ENCODE results near the gene CASKIN2. TPM values are rescaled to one million over a fixed set of nuclear protein-coding genes. Genes with fewer than 3 reads are reported as not detected.

CASKIN2 gene, protein sequence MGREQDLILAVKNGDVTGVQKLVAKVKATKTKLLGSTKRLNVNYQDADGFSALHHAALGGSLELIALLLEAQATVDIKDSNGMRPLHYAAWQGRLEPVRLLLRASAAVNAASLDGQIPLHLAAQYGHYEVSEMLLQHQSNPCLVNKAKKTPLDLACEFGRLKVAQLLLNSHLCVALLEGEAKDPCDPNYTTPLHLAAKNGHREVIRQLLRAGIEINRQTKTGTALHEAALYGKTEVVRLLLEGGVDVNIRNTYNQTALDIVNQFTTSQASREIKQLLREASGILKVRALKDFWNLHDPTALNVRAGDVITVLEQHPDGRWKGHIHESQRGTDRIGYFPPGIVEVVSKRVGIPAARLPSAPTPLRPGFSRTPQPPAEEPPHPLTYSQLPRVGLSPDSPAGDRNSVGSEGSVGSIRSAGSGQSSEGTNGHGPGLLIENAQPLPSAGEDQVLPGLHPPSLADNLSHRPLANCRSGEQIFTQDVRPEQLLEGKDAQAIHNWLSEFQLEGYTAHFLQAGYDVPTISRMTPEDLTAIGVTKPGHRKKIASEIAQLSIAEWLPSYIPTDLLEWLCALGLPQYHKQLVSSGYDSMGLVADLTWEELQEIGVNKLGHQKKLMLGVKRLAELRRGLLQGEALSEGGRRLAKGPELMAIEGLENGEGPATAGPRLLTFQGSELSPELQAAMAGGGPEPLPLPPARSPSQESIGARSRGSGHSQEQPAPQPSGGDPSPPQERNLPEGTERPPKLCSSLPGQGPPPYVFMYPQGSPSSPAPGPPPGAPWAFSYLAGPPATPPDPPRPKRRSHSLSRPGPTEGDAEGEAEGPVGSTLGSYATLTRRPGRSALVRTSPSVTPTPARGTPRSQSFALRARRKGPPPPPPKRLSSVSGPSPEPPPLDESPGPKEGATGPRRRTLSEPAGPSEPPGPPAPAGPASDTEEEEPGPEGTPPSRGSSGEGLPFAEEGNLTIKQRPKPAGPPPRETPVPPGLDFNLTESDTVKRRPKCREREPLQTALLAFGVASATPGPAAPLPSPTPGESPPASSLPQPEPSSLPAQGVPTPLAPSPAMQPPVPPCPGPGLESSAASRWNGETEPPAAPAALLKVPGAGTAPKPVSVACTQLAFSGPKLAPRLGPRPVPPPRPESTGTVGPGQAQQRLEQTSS (N-terminal part only)
- not detected for polyA plus RNA-seq

DNA sequence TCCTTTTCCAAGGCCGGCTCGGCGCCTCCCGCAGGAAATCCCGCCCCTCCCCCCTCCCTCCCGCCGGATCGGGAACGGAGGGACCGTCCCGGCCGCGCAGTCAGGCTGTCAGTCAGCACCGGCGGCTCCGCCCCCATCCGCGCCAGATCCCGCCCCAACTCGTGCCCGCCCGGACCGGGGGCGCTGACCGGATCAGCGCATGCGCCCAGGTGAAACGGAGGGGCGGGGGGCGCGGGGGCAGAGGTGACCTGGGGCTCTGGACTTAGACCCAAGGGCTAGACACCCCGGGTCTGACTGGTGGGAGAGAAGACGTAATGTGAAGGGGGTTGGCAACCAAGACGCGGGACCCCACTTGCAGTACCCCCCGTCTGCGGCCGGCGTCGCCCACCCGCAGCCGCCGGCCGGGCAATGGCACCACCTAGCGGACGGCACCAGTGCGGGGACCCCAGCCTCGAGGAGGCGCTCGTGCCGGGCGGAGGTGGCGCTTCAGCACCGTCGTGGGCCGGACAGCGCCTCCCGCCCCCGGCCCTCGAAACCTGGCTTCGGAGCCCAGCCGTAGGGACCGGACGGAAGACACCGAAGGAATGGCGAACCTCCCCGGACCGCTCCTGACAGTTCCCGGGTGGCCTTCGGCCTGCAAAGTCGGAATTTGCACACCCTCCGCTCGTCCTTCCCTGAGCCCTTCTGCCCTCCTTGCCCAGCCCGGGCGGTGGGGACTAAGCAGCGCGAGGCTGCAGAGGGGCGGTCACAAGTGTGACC is at the start of gene CASKIN2:
CASKIN2 (minus strand) TSS at position 42 of the 759 bp plus-strand sequence. CDS start 1,733 bp downstream, outside the sequence.
- Mint-ChIP-seq H3K27ac (peak within 1 kb of the TSS in 4 of 6 donors; percentile 36 to 68 (median 53)), H3K4me1 (peaks cover 28 to 33% of the 10 kb centered on the region in 2 donors), H3K4me3 (peak within 1 kb of the TSS; percentile 75 to 89 (median 77)), H3K36me3 (peaks cover 6 to 8% (median 8%) of the 10 kb centered on the region in 3 donors), H3K27me3 (ENCODE audit: low read depth in 3 of 3) (peaks cover 3 to 17% (median 16%) of the 10 kb centered on the region in 3 donors), H3K9me3 (no peaks in the 10 kb centered on the region)
- peak; percentile 74 to 81 (median 80) for DNase-seq

DNA sequence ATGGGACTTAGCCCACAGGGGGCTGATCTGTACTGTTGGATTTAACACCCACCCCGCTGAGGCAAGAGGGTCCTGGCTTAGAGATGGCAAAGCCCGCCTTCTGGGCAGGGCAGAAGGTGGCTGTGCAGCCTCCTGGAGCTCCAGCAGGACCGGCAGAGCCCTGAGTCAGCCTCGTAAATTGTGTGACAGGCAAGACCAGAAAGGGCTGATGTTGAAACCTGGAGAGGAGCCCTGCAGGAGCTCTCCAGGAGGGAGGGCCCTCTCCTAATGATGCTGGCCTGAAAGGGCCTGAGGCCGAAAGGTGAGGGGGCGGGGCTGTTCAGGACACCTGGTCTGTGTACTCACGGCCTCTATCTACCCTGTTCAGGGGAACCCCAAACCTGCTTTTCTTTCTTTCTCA is 49.7 kb upstream of the CASKIN2 start:
- Mint-ChIP-seq H3K27me3 (ENCODE audit: low read depth in 3 of 3) (peaks cover 0 to 7% (median 0%) of the 10 kb centered on the region in 3 donors), H3K4me1 (peaks cover 0 to 1% of the 10 kb centered on the region in 2 donors), H3K27ac (no peak overlapping the region), H3K4me3 (no peak overlapping the region), H3K36me3 (peaks cover 10 to 18% (median 12%) of the 10 kb centered on the region in 3 donors), H3K9me3 (no peaks in the 10 kb centered on the region)
- no peak for DNase-seq

DNA sequence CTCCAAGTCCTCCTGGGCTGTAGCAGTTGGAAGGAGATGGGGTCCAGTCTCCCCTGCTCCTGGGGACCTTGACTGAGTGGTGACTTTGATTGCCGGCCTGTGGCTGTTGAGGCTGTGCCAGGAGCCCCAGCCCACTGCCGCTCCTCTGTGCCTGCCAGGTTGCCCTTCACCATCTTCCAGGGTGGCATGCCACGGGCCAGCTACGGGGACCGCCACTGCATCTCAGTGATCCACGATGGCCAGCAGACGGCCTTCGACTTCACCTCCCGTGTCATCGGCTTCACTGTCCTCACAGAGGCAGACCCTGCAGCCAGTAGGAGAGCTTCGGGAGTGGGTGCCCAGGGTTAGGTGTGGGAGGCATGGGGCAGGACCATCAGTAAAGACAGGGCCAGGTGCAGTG is 48.9 kb upstream of the CASKIN2 start:
- H3K36me3 Mint-ChIP-seq, result peaks cover 10 to 18% (median 12%) of the 10 kb centered on the region in 3 donors
- H3K4me1 Mint-ChIP-seq, result peaks cover 0 to 1% of the 10 kb centered on the region in 2 donors
- H3K27me3 Mint-ChIP-seq (ENCODE audit: low read depth in 3 of 3), result peaks cover 0 to 5% (median 0%) of the 10 kb centered on the region in 3 donors
- H3K27ac Mint-ChIP-seq, result no peak overlapping the region
- H3K4me3 Mint-ChIP-seq, result no peak overlapping the region
- no peak for DNase-seq
- no peaks in the 10 kb centered on the region for H3K9me3 Mint-ChIP-seq

DNA sequence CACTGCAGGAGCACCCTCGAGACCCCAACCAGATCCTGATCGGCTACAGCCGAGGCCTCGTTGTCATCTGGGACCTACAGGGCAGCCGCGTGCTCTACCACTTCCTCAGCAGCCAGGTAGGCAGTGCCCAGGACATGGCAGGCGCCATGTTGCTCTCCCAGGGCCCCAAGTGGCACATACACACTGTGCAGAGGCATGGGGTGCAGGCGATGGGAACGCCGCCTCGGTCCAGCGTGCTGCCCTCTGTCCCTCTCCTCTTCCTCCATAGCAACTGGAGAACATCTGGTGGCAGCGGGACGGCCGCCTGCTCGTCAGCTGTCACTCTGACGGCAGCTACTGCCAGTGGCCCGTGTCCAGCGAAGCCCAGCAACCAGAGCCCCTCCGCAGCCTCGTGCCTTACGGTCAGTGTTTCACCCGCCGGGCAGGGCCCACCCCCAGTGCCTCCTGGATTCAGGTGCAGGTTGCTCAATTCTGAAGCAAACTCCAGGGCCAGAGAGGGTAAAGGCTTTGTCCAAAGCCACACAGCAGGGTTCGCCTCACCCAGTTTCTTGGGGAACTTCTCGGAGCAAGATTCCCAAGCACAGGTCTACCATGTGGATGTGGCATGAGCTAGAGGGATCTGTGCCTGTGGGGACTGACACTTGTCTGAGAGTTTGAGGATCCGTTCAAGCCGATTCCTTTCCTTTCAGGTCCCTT is 47.9 kb upstream of the CASKIN2 start:
- Mint-ChIP-seq H3K36me3 (peaks cover 10 to 18% (median 12%) of the 10 kb centered on the region in 3 donors), H3K4me3 (no peak overlapping the region), H3K27ac (no peak overlapping the region), H3K9me3 (no peaks in the 10 kb centered on the region), H3K4me1 (peaks cover 0 to 1% of the 10 kb centered on the region in 2 donors), H3K27me3 (ENCODE audit: low read depth in 3 of 3) (peaks cover 0 to 7% (median 0%) of the 10 kb centered on the region in 3 donors)
- no peak for DNase-seq

DNA sequence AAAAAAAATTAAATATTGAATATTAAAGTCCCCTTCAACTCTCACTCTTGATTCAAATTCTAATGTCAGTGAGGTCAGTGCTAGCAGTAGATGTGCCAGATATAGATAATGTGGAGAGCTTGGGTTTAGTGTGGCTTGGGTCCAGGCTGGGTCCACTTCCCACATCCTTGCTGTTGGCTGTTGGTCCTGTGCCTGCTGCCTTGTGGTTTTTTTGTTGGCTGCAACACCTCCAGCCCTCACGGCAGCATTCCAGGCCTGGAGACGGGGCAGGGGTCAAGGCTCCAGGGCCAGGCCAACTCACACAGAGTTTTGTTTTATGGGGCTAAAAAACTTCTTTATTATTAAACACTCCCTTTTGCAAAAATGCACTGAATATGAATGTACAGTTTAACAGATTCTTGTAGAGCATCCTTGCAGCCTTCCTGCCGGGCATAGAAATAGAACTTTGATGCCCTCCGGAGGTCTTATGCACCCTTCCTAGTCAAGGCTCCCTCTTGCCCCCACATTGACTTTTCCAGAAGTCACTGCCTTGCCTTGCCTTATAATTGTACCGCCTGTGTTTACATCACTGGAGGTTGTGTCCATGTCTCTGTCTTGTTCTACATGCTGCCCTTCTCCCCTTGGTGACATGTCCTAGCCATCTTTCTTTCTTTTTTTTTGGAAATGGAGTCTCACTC is 46.7 kb upstream of the CASKIN2 start:
- DNase-seq, result no peak
- Mint-ChIP-seq H3K27ac (peak overlapping the region in 3 of 6 donors; percentile 19 to 34 (median 27)), H3K36me3 (peaks cover 10 to 18% (median 12%) of the 10 kb centered on the region in 3 donors)

DNA sequence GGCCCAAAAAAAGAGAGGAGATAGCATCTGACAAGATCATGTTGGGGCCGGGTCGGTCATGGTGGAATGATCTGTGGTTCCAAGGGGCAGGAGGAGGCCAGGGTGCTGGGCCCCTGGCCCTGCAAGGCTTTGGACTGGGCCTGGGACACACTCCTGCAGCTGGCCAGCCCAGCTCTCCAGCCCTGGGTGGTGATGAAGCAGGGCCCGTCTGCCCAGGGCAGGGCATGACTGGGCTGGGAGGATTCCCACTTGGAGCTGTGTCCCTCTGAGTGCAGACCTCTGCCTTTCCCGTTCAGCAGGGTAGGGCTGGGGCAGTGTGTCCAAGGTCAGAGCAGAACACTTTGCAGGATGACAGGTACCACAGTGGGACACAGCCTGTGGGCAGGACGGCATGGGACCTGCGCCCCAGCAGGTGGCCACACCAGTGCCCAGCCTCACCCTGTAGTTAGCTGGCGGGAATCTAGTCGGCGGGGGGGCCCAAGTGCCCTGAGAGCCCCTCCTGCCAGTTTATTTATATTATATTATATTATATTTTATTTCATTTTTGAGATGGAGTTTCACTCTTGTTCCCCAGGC is 44.7 kb upstream of the CASKIN2 start:
- Mint-ChIP-seq H3K4me3 (no peak overlapping the region), H3K4me1 (no peaks in the 10 kb centered on the region), H3K36me3 (peaks cover 0 to 6% (median 0%) of the 10 kb centered on the region in 3 donors), H3K27ac (peak overlapping the region in 1 of 6 donors; percentile 12), H3K9me3 (no peaks in the 10 kb centered on the region), H3K27me3 (ENCODE audit: low read depth in 3 of 3) (peaks cover 0 to 9% (median 0%) of the 10 kb centered on the region in 3 donors)
- no peak for DNase-seq

More for the DNA sequence above, 46.7 kb upstream of the CASKIN2 start:
- H3K27me3 Mint-ChIP-seq (ENCODE audit: low read depth in 3 of 3), result peaks cover 0 to 9% (median 0%) of the 10 kb centered on the region in 3 donors
- H3K9me3 Mint-ChIP-seq, result no peaks in the 10 kb centered on the region
- H3K4me3 Mint-ChIP-seq, result no peak overlapping the region
- H3K4me1 Mint-ChIP-seq, result peaks cover 0 to 1% of the 10 kb centered on the region in 2 donors

DNA sequence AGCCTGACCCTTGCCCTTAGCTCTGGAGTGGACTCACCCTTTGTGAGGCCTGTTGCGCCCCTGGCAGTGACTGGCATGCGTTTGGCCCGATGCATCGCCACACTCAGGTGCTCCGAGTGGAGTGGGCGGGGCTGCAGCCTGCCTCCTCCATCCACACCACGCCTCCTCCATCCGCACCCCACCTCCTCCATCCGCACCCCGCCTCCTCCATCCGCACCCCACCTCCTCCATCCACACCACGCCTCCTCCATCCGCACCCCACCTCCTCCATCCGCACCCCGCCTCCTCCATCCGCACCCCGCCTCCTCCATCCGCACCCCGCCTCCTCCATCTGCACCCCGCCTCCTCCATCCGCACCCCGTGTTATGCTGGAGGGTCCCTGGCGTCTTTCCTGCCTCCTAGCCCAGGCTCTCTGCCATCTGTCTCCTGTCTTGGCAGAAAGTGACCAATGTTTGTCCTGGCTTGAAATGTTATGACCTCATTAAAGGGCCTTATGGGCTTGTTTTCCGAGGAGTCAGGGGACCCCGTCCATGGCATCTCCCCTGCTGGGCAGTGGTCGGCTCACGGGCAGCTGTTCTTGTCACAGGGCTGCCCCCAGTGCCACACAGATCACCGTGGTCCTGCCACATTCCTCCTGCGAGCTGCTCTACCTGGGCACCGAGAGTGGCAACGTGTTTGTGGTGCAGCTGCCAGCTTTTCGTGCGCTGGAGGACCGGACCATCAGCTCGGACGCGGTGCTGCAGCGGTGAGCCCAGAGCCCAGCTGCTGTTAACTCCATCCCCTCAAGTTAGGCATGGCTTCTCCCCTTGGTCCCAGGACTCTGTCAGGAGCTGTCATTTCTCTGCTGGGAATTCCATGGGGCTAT is 43.6 kb upstream of the CASKIN2 start:
- Mint-ChIP-seq H3K27ac (no peak overlapping the region), H3K36me3 (peaks cover 0 to 6% (median 0%) of the 10 kb centered on the region in 3 donors), H3K4me3 (no peak overlapping the region), H3K27me3 (ENCODE audit: low read depth in 3 of 3) (peaks cover 0 to 8% (median 2%) of the 10 kb centered on the region in 3 donors), H3K9me3 (no peaks in the 10 kb centered on the region), H3K4me1 (peaks cover under 1 to 1% of the 10 kb centered on the region in 2 donors)
- DNase-seq, result no peak

DNA sequence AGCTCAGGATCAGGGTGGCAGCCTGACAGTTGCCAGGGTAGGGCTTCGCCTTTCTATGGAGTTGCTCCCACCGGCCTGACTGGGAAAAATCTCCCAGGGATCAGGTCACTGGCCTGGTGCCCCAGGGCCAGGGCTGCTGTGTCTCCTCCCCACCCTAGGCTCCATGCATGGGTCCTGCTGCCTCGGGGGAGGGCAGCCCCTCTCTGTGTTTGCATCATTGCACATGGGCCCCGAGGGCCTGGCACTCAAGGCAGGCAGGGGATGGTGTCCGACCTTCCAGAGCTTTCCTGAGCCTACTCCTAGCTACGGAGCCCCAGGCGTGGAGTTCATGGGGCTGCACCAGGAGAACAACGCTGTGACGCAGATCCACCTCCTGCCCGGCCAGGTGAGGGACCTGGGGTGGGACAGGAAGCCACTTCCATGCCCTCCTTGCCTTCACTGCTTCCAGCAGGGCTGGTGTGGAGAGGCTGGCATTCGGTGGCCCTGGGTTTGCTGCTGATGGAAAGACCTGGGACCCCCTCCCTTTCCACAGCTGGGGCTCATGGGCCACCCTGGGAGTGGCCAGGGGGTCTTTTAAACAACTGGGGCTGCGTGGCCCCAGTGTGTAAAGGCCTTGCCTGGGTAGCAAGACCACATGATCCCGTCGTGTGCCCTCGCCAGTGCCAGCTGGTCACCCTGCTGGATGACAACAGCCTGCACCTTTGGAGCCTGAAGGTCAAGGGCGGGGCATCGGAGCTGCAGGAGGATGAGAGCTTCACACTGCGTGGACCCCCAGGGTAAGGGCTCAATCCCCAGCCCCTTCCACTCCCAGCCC is 42.7 kb upstream of the CASKIN2 start:
- Mint-ChIP-seq H3K9me3 (no peaks in the 10 kb centered on the region), H3K36me3 (peaks cover 0 to 6% (median 0%) of the 10 kb centered on the region in 3 donors), H3K27me3 (ENCODE audit: low read depth in 3 of 3) (peaks cover 0 to 8% (median 2%) of the 10 kb centered on the region in 3 donors), H3K4me1 (peaks cover 9% of the 10 kb centered on the region in 2 donors), H3K27ac (no peak overlapping the region), H3K4me3 (no peak overlapping the region)
- DNase-seq, result no peak

DNA sequence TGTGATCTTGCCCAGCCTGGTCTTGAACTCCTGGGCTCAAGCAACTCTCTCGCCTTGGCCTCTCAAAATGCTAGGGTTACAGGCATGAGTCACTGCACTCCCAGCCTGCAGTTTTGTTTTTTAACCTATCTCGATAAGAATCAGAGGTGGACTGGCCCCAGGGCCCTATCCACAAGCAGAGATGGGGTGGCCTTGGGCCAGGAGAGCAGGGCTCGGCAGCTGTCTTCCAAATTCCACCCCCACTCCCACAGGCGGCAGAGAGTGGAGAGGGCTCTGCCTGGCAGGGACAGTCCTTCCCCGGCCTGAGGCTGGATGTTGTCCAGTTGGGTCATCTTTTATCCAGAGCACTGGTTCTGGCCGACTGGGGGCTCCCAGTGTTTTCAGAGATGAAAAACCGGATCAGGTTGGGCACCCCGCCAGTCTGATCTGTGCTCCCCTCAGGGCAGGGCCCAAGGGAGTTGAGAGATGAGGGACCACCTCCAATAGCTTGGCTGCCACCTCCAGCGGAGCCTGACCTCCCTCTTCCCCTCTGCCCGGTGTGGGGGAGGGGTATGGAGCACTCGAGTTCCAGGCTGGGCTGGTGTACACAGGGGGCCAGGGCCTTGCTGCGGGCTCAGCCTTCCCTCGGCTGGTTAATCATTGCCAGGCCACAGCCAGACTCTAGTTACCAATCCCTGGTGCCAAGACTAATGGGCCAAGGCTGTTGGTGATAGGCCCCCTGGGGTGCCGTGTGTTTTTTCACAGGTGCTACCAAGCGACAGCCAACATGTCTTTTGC is 41.9 kb upstream of the CASKIN2 start:
- DNase-seq, result no peak
- peaks cover 0 to 4% (median 0%) of the 10 kb centered on the region in 3 donors for H3K36me3 Mint-ChIP-seq
- no peak overlapping the region for H3K27ac Mint-ChIP-seq
- no peaks in the 10 kb centered on the region for H3K9me3 Mint-ChIP-seq
- peaks cover 9 to 14% of the 10 kb centered on the region in 2 donors for H3K4me1 Mint-ChIP-seq
- H3K27me3 Mint-ChIP-seq (ENCODE audit: low read depth in 3 of 3), result peaks cover 0 to 8% (median 2%) of the 10 kb centered on the region in 3 donors
- H3K4me3 Mint-ChIP-seq, result no peak overlapping the region
